ENCODE results near the gene ZNF407.

DNA sequence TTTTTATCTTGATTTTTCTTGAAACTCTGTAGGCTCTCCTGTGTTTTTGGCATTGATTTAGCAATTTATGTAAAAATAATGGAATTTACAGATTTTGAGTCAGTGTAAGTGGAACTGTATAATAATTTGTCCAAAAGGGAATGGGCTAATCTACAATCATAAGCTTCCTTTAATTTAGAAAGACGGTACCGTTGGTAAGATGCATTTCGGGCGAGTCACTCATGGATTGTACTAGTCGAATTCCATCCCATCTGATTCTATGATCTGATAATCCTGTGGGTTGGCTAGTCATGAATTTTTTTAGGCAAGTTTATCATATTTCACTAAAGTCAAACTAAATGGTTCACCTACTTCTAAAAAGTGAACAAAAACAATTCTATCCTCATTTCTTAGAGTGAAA lies 133.4 kb downstream of the ZNF407 start:
- TF ChIP-seq RARB (CRISPR knock-in tag; IDR thresholded peaks at IDR 0.05) = no peak
- TF ChIP-seq, protein P1, sequence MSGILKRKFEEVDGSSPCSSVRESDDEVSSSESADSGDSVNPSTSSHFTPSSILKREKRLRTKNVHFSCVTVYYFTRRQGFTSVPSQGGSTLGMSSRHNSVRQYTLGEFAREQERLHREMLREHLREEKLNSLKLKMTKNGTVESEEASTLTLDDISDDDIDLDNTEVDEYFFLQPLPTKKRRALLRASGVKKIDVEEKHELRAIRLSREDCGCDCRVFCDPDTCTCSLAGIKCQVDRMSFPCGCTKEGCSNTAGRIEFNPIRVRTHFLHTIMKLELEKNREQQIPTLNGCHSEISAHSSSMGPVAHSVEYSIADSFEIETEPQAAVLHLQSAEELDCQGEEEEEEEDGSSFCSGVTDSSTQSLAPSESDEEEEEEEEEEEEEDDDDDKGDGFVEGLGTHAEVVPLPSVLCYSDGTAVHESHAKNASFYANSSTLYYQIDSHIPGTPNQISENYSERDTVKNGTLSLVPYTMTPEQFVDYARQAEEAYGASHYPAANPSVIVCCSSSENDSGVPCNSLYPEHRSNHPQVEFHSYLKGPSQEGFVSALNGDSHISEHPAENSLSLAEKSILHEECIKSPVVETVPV (CRISPR knock-in tag; IDR thresholded peaks at IDR 0.05) = no peak
- TF ChIP-seq OSR1 (CRISPR knock-in tag; IDR thresholded peaks at IDR 0.05) = no peak
- no peak for TF ChIP-seq BACH2 (CRISPR knock-in tag; IDR thresholded peaks at IDR 0.05; ENCODE audit: borderline replicate concordance)
